HG02943 (cell line): ENCODE data around the gene NRN1L.

ENCODE experiments used
- ATAC-seq: cut with Tn5 transposase; IDR thresholded peaks from one replicate; pipeline ENCODE4 v1.9.1; 2021; ENCODE audit warnings: mild to moderate bottlenecking, low read depth, moderate library complexity; ENCODE audit not compliant: unreplicated experiment

Gene NRN1L

DNA sequence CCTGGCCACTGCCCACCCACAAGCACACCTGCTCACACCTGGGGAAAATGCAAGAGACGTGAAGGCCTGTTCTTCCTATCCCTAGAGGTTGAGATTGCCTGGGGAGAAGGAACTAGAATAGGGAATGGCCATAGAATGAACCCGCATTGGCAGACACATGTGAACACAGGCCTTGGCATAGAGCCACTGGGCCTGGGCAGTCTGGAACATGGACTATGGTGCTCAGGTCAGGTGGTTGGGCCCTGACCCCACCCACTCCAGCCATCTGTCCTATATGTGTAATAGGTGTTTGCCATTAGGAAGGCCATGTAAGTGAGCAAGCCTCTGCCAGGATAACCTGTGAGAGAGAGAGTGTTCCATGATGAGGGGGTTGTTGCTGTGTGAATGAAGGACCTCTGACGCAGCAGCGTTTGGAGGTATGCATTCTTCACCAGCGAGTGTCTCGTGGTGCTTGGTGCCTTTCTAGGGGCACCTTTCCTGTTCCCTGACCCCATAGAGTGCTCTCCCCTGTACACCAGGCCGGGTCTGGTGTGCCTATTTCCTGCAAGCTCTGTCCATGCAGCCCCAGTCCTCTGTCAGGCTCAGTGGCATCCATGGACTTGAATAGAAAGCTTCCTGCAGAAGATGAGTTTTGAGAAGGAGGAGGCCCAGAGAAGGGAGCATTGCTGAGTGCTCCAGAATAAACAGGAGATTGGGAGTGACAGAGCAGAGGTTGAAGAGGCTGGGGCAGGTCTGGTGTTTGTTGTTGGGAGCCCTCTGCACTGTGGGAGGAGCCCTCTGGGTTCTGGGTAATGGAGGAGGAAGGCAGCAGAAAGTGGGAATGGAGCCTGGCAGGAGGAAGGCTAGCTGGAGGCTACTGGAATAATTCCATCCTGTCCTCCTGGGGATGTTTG lies 31.4 kb downstream of the NRN1L start:
- ATAC-seq = no peak

DNA sequence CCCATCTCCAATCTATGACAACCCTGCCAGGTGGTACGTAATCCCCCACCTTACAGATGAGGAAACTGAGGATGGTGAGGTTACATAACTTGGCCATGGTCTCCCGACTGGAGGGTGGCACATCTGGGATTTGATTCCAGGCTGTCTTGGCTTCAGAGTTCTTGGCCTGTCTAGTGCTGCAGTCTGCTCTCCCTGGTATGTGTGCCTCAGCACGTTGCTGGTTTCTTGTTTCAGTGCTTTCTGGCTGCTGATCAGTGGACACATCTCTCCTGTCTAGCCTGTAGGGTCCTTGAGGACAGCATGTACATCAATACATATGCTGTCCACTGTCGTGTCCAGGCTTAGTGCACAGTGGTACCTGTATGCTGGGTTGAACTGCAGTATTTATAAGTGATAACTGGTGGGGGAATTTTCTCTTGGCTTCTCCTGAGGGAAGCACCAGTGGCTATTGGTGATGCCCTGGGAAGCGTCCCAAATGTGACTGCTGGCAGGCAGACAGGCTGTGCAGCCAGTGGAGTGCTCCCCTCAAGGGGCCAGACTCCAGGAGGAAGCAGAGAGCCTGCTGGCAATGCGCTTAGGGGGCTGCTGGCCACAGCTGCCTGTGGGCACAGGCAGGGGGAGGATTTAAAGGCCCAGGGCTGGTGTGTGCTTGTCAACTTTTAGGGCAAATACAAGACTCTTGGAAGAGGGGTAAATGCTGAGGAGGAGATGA lies 32.6 kb downstream of the NRN1L start:
- ATAC-seq = no peak

DNA sequence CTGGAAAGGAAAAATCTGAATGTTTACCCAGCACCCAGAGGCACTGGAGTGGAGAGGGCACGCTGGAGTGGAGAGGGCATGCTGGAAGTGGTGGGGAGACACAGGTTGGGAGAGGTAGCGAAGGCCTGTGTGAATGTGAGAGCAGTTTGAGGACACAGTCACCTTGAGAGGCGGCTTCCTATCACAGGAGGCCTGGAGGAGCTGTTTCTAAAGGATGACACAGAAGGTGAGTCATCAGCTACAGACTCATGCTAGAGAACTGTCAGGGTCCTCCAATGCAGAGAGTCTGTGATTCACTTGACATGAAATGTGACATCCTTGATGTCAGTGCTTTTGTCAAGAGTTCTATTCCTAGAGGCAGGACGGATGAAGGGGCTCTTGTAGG lies 33.2 kb downstream of the NRN1L start:
- no peak for ATAC-seq

DNA sequence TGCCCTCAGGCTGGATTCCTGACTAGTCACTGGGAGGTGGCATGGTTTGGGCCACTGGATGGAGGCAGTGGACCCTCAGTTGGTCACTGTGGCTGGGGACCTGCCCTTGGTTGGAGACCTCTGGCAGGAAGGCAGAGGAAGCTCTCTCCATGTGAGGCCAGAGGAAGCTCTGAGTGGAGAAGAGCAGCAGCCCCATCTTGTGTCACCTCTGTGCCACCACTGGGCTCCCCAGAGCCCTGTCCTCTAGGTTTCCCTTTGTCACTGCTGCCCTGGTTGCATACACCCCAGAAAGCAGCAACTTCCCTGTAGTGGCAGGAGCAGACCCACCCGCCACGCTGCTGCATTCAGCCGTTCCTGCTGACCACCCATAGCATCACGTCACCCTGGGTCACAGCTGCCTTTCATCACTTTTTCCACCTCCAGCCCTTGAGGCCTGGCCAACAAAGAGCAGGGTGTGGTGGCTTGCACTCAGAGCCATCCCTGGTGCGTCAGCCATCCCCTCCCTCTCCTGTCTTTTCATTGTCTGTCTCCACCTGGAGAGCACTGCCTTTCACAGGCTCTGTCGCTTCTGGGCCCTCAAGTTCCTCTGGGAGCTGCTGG lies 35.0 kb downstream of the NRN1L start:
- no peak for ATAC-seq

DNA sequence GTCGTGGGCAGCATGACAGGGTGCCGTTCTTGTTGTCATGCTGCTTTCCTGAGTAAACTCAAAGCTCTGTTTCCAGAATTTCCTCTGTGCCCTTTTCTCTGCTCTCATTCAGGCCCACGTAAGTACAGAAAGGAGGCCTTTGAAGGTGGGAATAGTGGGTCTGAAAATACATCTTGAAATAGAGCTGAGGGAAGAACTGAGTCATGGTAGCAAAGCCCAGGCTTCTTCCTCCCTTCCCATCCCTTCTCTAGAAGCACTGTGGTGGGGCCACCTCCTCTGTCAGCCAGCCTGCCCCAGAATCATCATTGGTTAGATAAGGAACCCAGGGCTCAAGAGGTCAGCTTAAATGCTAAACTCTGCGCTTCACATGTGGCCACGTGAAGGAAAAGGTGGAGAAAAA lies 37.5 kb downstream of the NRN1L start:
- no peak for ATAC-seq

DNA sequence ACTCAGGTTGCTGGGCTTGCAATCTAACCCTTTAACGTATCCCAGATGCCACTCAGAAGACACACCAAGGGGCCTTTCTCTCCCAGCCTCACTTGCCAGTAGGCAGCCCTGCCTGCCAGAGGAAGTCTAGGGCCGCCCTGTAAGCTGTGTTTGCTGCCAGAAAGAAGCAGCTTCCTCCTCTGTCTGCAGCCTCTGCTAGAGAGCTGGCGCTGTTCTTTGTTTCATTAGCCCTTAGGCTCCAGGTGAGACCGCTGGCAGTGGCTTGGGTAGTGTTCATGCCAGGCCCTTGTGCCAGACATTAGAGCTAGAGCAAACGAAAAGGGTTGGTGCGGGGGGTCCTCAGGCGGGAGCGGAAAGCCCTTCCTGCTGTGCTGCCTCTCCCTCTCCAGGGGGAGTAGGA lies 38.1 kb downstream of the NRN1L start:
- no peak for ATAC-seq

DNA sequence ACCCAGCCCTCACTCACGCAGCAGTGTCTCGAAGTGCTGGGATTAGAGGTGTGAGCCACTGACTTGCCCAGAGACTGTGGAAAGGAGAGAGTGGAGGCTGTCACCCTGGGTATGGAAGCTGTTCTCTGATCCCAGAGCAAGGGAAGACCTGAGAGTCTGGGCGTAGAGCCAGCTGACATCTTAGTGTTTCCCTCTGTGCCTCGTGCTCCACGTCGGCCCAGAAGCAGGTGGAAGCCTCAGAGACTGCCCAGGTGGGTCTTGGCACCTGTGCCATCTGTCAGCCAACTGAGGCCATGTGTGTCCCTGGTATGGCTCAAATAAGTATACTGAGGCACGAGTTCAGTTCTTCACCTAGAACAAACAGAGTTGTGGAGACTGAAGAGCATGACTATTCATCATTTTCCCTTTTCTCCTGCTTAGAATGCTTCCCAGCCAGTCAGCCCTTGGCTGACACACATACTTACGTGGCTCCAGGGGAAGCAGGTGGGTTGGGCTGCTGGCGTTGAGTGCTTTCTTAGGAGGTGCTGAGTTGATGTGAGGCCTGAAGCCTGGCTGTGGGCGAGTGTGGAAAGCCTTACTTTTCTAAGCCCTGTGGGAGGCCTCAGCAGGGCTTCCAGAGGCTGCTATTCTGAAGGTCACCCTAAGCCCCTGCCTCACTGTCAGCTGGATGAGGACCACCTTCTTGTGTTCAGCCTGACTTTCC lies 38.9 kb downstream of the NRN1L start:
- ATAC-seq = no peak

DNA sequence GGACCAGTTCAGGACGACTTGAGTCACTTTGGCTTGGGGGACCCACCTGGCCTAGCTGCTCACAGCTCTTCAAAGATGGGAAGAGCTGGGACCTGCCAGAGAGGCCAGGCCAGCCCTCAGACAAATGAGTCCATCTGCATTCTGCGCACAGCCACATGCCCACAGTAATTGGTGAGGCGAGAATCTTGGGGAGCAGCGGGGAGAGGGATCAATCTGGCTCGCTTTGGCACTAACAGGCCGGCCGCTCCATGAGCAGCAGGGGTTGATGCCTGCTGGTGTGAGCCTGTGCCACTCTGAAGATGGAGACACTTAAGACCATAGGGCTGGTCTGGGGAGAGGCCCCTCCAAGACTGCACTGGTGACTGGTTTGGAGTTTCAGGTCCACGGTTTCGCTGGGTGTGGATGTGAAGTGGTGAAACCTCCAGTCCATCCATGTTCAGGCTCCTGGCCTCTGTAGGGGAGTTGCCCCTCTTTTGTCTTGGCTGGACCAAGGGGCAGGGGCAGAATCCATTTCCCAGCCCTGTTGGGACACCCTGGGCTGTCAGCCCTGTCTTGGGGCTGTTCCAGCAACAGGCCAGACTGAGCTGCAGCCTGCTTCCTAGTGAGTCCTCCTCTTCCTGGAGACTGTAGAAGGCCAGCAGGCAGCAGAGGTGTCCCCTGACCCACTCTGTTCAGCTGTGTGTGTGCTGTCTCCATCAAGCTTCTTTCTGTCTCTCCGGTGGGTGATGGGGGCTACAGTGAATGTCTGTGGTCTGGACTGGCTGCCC lies 39.6 kb downstream of the NRN1L start:
- no peak for ATAC-seq

DNA sequence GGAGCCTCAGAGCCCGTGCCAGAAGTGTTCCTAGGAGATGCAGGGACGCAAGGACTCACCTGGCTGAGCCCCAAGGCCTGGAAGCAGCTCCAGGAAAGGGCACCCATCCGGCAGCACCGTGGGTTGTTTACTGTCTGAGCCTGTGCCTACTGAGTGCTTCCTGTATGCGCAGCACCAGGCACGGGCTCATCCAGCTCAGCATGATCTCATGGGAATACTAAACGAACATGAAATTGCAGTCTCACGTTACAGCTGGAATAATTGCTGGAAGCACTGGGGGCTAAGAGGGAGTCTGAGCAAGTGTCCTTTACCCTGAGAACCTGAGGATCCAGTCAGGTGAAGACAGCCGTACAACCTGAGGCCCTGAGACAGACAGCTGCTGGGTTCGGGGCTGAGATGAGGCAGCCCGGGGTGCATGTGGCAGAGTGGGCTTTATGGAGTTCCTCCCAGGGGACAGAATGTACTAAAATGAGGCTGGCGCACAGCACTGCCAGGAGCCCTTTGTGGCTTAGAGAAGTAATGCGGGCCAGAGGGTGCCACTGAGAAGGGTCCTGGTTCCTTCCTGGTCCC lies 41.6 kb downstream of the NRN1L start:
- no peak for ATAC-seq

DNA sequence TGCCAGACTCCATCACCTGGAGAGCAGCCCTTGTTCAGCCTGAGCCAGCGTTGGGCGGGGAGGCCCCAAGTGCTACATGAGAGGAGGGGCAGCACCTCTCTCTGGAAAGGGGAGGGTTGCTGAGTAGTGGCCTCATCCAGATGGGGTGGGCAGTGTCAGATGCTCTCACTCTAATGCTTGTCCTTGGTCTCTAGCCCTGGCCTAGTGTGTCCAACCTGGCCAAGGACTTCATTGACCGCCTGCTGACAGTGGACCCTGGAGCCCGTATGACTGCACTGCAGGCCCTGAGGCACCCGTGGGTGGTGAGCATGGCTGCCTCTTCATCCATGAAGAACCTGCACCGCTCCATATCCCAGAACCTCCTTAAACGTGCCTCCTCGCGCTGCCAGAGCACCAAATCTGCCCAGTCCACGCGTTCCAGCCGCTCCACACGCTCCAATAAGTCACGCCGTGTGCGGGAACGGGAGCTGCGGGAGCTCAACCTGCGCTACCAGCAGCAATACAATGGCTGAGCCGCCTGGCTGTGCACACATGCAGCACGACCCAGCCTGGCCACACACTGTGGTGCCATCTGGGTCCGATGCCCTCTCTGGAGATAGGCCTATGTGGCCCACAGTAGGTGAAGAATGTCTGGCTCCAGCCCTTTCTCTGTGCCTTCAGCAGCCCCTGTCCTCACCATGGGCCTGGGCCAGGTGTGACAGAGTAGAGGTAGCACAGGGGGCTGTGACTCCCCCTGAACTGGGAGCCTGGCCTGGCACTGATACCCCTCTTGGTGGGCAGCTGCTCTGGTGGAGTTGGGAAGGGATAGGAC lies 42.7 kb downstream of the NRN1L start:
- ATAC-seq = no peak

DNA sequence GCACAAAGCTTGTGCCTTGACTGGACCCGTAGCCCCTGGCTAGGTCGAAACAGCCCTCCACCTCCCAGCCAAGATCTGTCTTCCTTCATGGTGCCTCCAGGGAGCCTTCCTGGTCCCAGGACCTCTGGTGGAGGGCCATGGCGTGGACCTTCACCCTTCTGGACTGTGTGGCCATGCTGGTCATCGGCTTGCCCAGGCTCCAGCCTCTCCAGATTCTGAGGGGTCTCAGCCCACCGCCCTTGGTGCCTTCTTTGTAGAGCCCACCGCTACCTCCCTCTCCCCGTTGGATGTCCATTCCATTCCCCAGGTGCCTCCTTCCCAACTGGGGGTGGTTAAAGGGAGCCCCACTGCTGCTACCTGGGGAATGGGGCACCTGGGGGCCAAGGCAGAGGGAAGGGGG lies 43.5 kb downstream of the NRN1L start:
- no peak for ATAC-seq

DNA sequence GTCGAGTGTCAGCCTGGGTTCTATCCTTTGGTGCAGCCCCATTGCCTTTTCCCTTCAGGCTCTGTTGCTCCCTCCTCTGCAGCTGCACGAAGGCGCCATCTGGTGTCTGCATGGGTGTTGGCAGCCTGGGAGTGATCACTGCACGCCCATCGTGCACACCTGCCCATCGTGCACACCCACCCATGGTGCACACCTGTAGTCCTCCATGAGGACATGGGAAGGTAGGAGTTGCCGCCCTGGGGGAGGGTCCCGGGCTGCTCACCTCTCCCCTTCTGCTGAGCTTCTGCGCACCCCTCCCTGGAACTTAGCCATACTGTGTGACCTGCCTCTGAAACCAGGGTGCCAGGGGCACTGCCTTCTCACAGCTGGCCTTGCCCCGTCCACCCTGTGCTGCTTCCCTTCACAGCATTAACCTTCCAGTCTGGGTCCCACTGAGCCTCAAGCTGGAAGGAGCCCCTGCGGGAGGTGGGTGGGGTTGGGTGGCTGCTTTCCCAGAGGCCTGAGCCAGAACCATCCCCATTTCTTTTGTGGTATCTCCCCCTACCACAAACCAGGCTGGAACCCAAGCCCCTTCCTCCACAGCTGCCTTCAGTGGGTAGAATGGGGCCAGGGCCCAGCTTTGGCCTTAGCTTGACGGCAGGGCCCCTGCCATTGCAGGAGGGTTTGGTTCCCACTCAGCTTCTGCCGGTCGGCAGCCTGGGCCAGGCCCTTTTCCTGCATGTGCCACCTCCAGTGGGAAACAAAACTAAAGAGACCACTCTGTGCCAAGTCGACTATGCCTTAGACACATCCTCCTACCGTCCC lies 44.1 kb downstream of the NRN1L start:
- no peak for ATAC-seq

DNA sequence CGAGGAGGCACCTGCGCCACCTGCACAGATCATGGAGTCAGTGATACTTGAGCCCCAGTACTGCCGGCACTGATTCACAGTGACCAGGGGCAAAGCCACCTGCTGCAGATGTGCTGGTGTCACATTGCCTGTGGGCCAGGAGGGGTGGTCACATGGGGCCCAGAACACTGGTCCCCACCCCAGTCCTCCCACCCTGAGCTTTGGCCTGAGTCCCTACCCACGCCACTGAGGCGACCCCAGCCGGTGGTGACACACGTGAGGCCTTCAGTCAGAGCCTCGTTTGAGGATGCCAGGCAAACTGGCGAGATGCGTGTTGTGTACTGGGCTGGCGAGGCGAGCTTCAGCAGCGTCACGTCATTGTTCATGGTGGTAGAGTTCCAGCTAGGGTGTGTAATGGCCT lies 45.5 kb downstream of the NRN1L start:
- ATAC-seq = no peak

DNA sequence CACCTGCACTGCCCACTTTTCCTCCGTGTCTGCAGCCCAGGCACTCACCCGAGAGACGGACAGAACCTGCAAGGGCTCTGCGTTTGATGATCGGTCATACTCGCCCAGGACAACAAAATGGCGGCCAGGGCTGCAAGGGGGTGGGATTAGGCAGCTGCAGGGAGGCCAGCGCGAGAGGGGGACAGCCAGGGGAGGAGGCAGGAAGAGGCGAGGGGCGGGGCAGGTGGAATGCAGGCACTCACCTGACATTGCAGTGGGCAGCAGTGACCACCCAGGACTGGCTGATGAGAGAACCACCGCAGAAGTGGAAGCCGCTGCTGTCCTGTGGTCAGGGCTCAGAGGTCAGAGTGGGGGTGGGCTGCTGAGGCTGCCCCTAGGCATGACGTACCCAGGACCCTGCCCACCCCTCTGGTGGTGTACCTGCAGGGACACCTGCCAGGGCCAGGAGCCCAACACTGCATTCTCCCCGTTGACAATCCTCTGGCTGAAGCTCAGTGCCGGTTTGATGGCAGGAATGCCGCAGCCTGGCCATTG lies 46.1 kb downstream of the NRN1L start:
- ATAC-seq = no peak

DNA sequence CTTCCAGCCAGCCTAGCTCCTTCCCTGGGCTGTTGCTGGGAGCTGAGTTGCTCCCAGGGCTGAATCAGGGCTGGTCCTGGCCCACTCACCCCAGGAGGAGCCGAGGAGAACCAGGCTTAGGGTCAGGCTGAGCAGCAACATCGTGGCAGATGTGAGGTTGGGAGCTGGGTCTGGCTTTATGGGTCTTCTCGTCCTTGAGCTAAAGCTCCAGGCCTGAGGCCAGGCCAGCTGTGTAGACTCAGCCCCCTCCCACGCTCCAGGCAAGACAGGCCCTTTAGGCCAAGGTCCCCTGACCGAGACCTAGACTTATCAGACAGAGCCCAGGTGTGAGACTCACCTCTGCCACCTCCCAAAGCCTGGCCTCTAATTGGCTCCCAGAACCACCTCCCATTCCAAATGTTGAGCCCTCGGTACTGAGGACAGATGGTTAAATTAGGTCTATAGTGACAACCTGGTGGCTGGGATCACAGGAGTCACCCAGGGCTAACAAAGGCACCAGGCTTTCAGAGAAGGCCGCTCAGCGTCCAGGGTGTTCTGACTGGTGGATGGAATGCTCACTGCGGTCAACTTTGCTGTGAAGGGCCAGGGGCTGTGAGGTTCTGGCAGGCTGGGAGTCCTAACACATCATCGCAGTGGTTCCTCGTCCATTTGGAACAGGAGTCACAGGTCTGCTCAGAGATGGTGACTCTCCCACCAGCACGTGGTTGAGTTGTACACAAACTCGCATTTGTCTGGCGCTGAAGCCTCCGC lies 47.2 kb downstream of the NRN1L start, which contains the start of gene CTRL:
Gene CTRL, minus strand, starts transcription at position 151 of the 750 bp plus-strand sequence. Its CDS starts 10 bp downstream, at position 141.
- no peak for ATAC-seq

DNA sequence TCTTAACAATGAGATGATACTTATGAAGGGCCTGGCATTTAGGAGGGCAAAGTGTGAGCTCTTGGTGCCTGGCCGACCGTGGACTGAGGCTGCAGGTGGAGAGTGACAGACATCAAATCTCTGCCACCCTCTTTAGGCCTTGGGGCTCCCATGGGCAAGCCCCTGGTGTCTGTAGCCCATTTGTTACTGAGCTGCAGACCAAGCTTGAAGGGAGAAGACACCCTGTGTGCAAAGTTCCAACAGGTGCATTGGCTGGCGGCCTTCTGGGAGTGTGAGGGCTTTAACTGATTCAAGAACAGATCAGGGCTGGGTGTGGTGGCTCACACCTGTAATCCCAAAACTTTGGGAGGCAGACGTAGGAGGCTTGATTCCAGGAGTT lies 47.8 kb downstream of the NRN1L start:
- ATAC-seq = no peak

DNA sequence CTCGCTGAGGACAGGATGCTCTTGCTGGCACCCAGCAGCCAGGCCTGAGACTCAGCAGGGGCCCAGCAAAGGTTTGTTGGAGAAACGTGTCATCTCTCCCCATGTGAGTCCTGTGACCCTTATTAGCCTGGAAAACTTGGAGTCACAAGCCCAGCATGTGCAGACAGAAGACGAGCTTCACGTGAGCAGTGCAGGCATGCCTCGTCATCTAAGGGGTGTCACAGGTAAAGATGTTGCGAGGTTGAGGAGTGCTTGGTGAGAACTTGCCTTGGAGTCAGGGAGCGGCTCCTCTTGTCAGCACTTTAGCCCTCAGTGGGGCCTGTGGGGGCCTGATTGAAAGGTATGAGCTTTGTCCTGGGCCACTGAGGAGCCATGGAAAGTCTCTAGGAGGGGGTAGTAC lies 49.1 kb downstream of the NRN1L start:
- no peak for ATAC-seq
